Stimulated activated CD8-positive, alpha-beta memory T cell treated with anti-CD3 and anti-CD28 coated beads, Interleukin-7, amount 100 ng/mL, for 4 hours (primary cell): ENCODE results near the gene OSBPL10.
"Not testable (repeated sequence)": the region's sequence is repeated elsewhere in the genome, so short reads cannot be mapped to it uniquely, and the experiment has no call there.

Experiments used
- DNase-seq, 2 donors: peaks; one replicate each; pipeline ENCODE4 v3.0.0-alpha.2; 2020; ENCODE audit warnings: low read depth in 2 of 2

OSBPL10 gene

GRCh38 chr3:31892500-31892899 is 88.6 kb downstream of the OSBPL10 start:
- no peak for DNase-seq

GRCh38 chr3:31891876-31892455 is 89.1 kb downstream of the OSBPL10 start:
- DNase-seq = no peak

- no peak for DNase-seq
Measured at GRCh38 chr3:31890742-31891469, 90.2 kb downstream of the OSBPL10 start.

- no peak for DNase-seq
Measured at GRCh38 chr3:31890007-31890406, 91.1 kb downstream of the OSBPL10 start.

- DNase-seq = no peak
Measured at GRCh38 chr3:31885235-31885634, 95.8 kb downstream of the OSBPL10 start.

GRCh38 chr3:31884251-31884650 is 96.8 kb downstream of the OSBPL10 start:
- no peak for DNase-seq

GRCh38 chr3:31882895-31883294 is 98.2 kb downstream of the OSBPL10 start:
- DNase-seq = no peak

- no peak for DNase-seq
Measured at GRCh38 chr3:31882431-31882830, 98.6 kb downstream of the OSBPL10 start.

- no peak for DNase-seq
Measured at GRCh38 chr3:31880482-31881078, 100.5 kb downstream of the OSBPL10 start.

- no peak for DNase-seq
Measured at GRCh38 chr3:31880020-31880419, 101.0 kb downstream of the OSBPL10 start.

GRCh38 chr3:31879365-31879764 is 101.7 kb downstream of the OSBPL10 start:
- no peak for DNase-seq

- no peak for DNase-seq
Measured at GRCh38 chr3:31878231-31878838, 102.7 kb downstream of the OSBPL10 start.

- no peak for DNase-seq
Measured at GRCh38 chr3:31876331-31876730, 104.7 kb downstream of the OSBPL10 start.

- no peak for DNase-seq
Measured at GRCh38 chr3:31875437-31875836, 105.6 kb downstream of the OSBPL10 start.

GRCh38 chr3:31873254-31873820 is 107.7 kb downstream of the OSBPL10 start:
- no peak for DNase-seq

GRCh38 chr3:31871939-31872507 is 109.0 kb downstream of the OSBPL10 start:
- no peak for DNase-seq

- not testable (repeated sequence) for DNase-seq
Measured at GRCh38 chr3:31870111-31870510, 111.0 kb downstream of the OSBPL10 start.

GRCh38 chr3:31868236-31868635 is 112.8 kb downstream of the OSBPL10 start:
- DNase-seq = no peak

- DNase-seq = no peak
Measured at GRCh38 chr3:31862666-31863279, 118.3 kb downstream of the OSBPL10 start.

- DNase-seq = no peak
Measured at GRCh38 chr3:31861826-31862225, 119.2 kb downstream of the OSBPL10 start.

GRCh38 chr3:31860642-31861041 is 120.4 kb downstream of the OSBPL10 start:
- not testable (repeated sequence) for DNase-seq

- no peak for DNase-seq
Measured at GRCh38 chr3:31859245-31859644, 121.8 kb downstream of the OSBPL10 start.
